ENCODE data around the gene CASKIN2. TPM values are rescaled to one million over a fixed set of nuclear protein-coding genes. Genes with fewer than 3 reads are reported as not detected.

The CASKIN2 gene
- polyA plus RNA-seq, 3 donors: 27.2 to 31.2 (median 29.0) TPM

Other genes starting within 250 kb of the CASKIN2 start
- gene MIF4GD, start 244.3 kb downstream of the CASKIN2 start, polyA plus RNA-seq (ENCODE audit: insufficient read length in 3 of 3): 10 to 100 TPM; 20.0 to 23.3 (median 22.4) TPM
- 10 to 100 TPM in 1 of 3 donors, 1 to 10 TPM in 2; 5.6 to 10.8 (median 7.4) TPM for gene SLC25A19, start 226.1 kb downstream of the CASKIN2 start, polyA plus RNA-seq (ENCODE audit: insufficient read length in 3 of 3)
- gene GRB2, start 109.9 kb downstream of the CASKIN2 start, polyA plus RNA-seq (ENCODE audit: insufficient read length in 3 of 3): 100 to 1,000 TPM; 102 to 107 (median 106) TPM
- gene TMEM94, start 58.9 kb downstream of the CASKIN2 start, polyA plus RNA-seq (ENCODE audit: insufficient read length in 3 of 3): 10 to 100 TPM; 79.0 to 91.0 (median 80.9) TPM
- gene TSEN54, start 991 bp upstream of the CASKIN2 start, polyA plus RNA-seq (ENCODE audit: insufficient read length in 3 of 3): 10 to 100 TPM; 36.2 to 43.6 (median 43.2) TPM
- 10 to 100 TPM; 35.4 to 50.0 (median 40.0) TPM for gene LLGL2, start 10.2 kb upstream of the CASKIN2 start, polyA plus RNA-seq (ENCODE audit: insufficient read length in 3 of 3)
- 100 to 1,000 TPM in 1 of 3 donors, 10 to 100 TPM in 2; 78.7 to 127 (median 88.6) TPM for gene MYO15B, start 72.3 kb upstream of the CASKIN2 start, polyA plus RNA-seq (ENCODE audit: insufficient read length in 3 of 3)
- gene SMIM5, start 117.9 kb upstream of the CASKIN2 start, polyA plus RNA-seq (ENCODE audit: insufficient read length in 3 of 3): 1 to 10 TPM; 3.7 to 5.4 (median 4.3) TPM
- gene RECQL5, start 151.6 kb upstream of the CASKIN2 start, polyA plus RNA-seq (ENCODE audit: insufficient read length in 3 of 3): 10 to 100 TPM; 29.3 to 33.5 (median 32.7) TPM
- 100 to 1,000 TPM in 1 of 3 donors, 10 to 100 TPM in 2; 93.0 to 105 (median 93.7) TPM for gene SAP30BP, start 151.8 kb upstream of the CASKIN2 start, polyA plus RNA-seq (ENCODE audit: insufficient read length in 3 of 3)
- gene ITGB4, start 205.9 kb upstream of the CASKIN2 start, polyA plus RNA-seq (ENCODE audit: insufficient read length in 3 of 3): 10 to 100 TPM in 1 of 3 donors, 1 to 10 TPM in 2; 7.8 to 10.8 (median 9.1) TPM
- 10 to 100 TPM; 20.9 to 24.0 (median 21.5) TPM for gene GALK1, start 249.7 kb upstream of the CASKIN2 start, polyA plus RNA-seq (ENCODE audit: insufficient read length in 3 of 3)